Neutrophil (primary cell): ENCODE results near the gene TTC12.

Experiments
- H3K27ac ChIP-seq: fragments of 200-600 bp; sonication (generic); 2 replicates; pipeline ENCODE4 v1.5.1; 2016; ENCODE audit warnings: mild to moderate bottlenecking, moderate library complexity
- H3K27me3 ChIP-seq: fragments of 200-600 bp; sonication (generic); 2 replicates; pipeline ENCODE4 v1.6.0; 2016; ENCODE audit warnings: mild to moderate bottlenecking
- H3K36me3 ChIP-seq: fragments of 200-600 bp; sonication (generic); 2 replicates; pipeline ENCODE4 v1.5.1; 2017
- H3K4me1 ChIP-seq, 2 experiments: fragments of 200-600 bp in 1 of 2; sonication (generic) in 1 of 2; 1 replicate in 1 of 2; 2 replicates in 1 of 2; pipeline versions ENCODE4 v1.5.1 to v1.6.1; 2013 to 2016; ENCODE audit warnings: low read depth in 1 of 2, low read length in 1 of 2, mild to moderate bottlenecking in 1 of 2, moderate library complexity in 1 of 2; ENCODE audit not compliant: control insufficient read depth in 1 of 2, insufficient read depth in 1 of 2
- H3K4me3 ChIP-seq, 2 experiments: fragments of 200-600 bp in 1 of 2; sonication (generic) in 1 of 2; 1 replicate in 1 of 2; 2 replicates in 1 of 2; pipeline ENCODE4 v1.5.1; 2013 to 2016; ENCODE audit warnings: low read depth in 1 of 2, low read length in 1 of 2, mild to moderate bottlenecking in 1 of 2, moderate library complexity in 1 of 2
- H3K9me3 ChIP-seq: fragments of 200-600 bp; sonication (generic); 2 replicates; pipeline ENCODE4 v1.5.1; 2016
- TF ChIP-seq, protein P1 (sequence below): fragments of 200-600 bp; sonication (generic); IDR thresholded peaks from 2 replicates; pipeline ENCODE4 v1.5.1; 2016; ENCODE audit warnings: antibody characterized with exemption

The TTC12 gene

DNA sequence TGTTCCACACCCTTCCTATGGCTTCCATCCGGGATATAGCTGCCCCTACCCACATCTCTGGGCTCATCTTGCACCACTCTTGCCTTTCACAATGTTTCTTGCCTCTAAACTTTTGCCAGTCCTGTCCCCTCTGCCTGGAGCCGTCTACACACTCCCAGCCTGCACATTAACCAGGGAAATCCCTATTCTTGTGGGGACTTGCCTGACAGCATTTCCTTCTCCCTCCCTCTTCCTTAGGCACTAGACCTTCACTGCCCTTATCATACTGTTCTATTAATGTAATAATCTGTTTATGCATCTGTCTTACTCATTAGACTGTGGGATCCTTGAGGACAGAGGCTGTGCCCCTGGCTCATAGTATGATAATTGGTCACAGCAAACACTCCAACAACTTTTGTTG, 5.8 kb upstream of the TTC12 start:
- TF ChIP-seq, protein P1, sequence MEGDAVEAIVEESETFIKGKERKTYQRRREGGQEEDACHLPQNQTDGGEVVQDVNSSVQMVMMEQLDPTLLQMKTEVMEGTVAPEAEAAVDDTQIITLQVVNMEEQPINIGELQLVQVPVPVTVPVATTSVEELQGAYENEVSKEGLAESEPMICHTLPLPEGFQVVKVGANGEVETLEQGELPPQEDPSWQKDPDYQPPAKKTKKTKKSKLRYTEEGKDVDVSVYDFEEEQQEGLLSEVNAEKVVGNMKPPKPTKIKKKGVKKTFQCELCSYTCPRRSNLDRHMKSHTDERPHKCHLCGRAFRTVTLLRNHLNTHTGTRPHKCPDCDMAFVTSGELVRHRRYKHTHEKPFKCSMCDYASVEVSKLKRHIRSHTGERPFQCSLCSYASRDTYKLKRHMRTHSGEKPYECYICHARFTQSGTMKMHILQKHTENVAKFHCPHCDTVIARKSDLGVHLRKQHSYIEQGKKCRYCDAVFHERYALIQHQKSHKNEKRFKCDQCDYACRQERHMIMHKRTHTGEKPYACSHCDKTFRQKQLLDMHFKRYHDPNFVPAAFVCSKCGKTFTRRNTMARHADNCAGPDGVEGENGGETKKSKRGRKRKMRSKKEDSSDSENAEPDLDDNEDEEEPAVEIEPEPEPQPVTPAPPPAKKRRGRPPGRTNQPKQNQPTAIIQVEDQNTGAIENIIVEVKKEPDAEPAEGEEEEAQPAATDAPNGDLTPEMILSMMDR = no peak
- H3K9me3 ChIP-seq = no peaks in the 10 kb centered on the region
- H3K4me1 ChIP-seq = no peaks in the 10 kb centered on the region
- H3K36me3 ChIP-seq = no peaks in the 10 kb centered on the region
- peaks cover 21% of the 10 kb centered on the region for H3K27me3 ChIP-seq
- H3K4me3 ChIP-seq = no peak overlapping the region
- H3K27ac ChIP-seq = no peak overlapping the region

DNA sequence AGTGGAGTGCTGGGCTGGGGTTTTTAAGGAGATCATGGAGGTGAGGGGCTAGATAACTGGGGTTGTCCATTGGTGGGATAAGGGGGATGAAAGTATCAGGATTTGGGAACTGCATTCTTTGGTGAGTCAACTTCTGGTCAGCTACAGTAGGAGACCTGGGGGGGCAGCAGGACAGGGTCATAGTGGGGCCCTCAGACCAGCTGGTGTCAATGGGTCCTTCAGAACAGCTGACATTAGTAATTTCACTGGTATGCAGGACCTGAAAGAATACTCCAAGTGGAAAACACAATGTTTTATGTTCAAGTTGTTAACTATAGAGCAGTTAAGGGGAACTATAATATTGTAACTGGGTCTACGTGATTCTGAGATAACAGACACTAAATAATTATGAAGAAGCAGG, 2.8 kb upstream of the TTC12 start:
- TF ChIP-seq, protein P1 = no peak
- H3K9me3 ChIP-seq = no peaks in the 10 kb centered on the region

DNA sequence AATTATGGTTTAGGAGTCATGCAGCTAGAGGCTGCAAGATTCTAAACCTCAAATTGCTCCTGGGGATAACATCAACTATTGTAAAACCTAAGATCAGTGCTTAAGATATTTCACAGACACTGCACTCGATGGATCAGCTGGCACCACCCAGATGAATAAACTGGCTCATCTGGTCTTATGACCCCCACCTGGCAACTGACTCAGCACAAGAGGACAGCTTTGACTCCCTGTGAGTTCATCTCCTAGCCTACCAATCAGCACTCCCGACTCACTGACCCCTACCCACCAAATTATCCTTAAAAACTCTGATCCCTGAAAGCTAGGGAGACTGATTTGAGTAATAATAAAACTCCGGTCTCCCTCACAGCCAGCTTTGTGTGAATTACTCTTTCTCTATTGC, 782 bp upstream of the TTC12 start:
- Histone ChIP-seq H3K27ac (no peak overlapping the region), H3K9me3 (no peaks in the 10 kb centered on the region), H3K4me1 (peaks cover 6 to 7% of the 10 kb centered on the region in 2 experiments), H3K4me3 (peak overlapping the region in 1 of 2 experiments; percentile 90), H3K27me3 (peaks cover 6% of the 10 kb centered on the region), H3K36me3 (no peaks in the 10 kb centered on the region)
- TF ChIP-seq, protein P1 = no peak

More for the DNA sequence above, 2.8 kb upstream of the TTC12 start:
- Histone ChIP-seq H3K36me3 (no peaks in the 10 kb centered on the region), H3K27me3 (peaks cover 21% of the 10 kb centered on the region), H3K4me1 (peaks cover 6 to 7% of the 10 kb centered on the region in 2 experiments), H3K27ac (no peak overlapping the region), H3K4me3 (no peak overlapping the region)

DNA sequence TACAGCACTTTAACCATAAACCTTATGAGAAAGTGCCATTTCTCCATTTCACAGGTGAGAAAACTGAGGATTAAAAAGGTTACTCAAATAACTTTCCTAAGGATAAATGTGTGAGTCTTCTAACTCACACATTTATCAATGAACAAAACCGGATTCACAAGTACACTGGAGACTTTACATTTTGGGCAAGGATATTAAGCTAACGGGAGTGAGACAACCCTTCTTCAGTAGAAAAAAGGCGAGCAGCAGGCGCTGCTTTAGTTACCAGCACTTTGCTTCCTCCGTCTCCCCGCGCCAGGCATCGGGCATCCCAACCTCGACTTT, 356 bp upstream of the TTC12 start:
- no peaks in the 10 kb centered on the region for H3K36me3 ChIP-seq
- H3K27ac ChIP-seq = peak overlapping the region; percentile 77
- H3K4me1 ChIP-seq = peaks cover 6 to 7% of the 10 kb centered on the region in 2 experiments
- no peaks in the 10 kb centered on the region for H3K9me3 ChIP-seq
- peaks cover 1% of the 10 kb centered on the region for H3K27me3 ChIP-seq
- TF ChIP-seq, protein P1 = no peak
- peak overlapping the region; percentile 65 to 90 for H3K4me3 ChIP-seq

DNA sequence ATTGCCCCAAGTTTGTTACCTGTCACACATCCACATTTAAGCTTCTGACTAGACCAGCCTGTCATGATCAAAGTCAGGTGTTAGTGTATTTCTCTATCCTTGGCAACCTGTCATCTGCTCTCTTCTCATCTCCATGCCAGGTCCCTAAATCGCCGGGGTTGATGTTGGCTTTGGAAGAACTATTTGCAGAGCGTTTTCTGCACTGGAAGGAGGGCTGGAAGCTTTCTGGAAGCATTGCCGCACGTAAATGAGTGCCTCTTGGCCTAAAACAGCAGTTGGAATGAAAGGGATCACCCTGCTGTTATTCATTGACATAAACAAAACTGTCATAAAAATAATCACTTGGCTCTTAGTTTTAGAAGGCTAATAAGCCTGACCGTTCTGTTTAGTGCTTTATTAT, 1.4 kb downstream of the TTC12 start:
- Histone ChIP-seq H3K27ac (no peak overlapping the region), H3K9me3 (no peaks in the 10 kb centered on the region)

More for the DNA sequence above, 1.4 kb downstream of the TTC12 start:
- Histone ChIP-seq H3K36me3 (no peaks in the 10 kb centered on the region), H3K4me1 (peaks cover 6 to 7% of the 10 kb centered on the region in 2 experiments), H3K27me3 (no peaks in the 10 kb centered on the region), H3K4me3 (no peak overlapping the region)
- TF ChIP-seq, protein P1 = no peak
